SK-MEL-5 (cell line): ENCODE measurements around the gene EFCAB5. TPM values are rescaled to one million over a fixed set of nuclear protein-coding genes. Genes with fewer than 3 reads are reported as not detected.
"Not testable (repeated sequence)": the region's sequence is repeated elsewhere in the genome, so short reads cannot be mapped to it uniquely, and the experiment has no call there.

Experiments
- DNase-seq: peaks from one replicate; pipeline ENCODE4 v3.0.0-alpha.2; 2016; ENCODE audit warnings: low read depth, low spot score
- in situ Hi-C: cut with HindIII; loops from 2 replicates; pipeline ENCODE4 v1.10.0; 2016; ENCODE audit warnings: low sequenced_read_pairs, high pct_unique_total_duplicates, low pct_unique_long_range_greater_than_20kb
- total RNA-seq: library from RNA; depleted of rRNA; stranded (reverse); fragments of >200 nt; shearing (Covaris generic); gene quantifications from 2 replicates; pipeline ENCODE4 v1.2.3, GENCODE V29; 2014

EFCAB5 gene
- total RNA-seq, 1 experiment from 2014 or later, result 1.8 TPM

DNA sequence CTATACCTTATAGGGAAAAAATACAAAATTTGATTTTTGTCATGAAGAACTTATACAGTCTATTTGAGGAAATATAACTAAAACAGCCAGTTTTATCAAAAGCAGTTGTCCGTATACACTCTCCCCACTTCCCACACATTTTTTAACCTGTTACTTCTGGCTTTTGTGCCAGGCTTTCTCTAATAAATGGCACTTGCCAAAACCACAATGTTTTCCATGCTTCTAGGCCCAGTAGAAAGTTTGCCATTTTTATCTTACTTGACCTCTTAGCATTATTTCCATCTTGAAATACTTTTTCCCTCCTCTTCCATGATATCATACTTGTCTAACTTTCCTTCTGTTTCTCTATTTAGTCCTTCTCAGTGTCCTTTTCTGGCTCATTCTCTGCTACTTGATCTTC is 38.8 kb downstream of the EFCAB5 start:
- in situ Hi-C loops, result no loop called here
- DNase-seq, result no peak

DNA sequence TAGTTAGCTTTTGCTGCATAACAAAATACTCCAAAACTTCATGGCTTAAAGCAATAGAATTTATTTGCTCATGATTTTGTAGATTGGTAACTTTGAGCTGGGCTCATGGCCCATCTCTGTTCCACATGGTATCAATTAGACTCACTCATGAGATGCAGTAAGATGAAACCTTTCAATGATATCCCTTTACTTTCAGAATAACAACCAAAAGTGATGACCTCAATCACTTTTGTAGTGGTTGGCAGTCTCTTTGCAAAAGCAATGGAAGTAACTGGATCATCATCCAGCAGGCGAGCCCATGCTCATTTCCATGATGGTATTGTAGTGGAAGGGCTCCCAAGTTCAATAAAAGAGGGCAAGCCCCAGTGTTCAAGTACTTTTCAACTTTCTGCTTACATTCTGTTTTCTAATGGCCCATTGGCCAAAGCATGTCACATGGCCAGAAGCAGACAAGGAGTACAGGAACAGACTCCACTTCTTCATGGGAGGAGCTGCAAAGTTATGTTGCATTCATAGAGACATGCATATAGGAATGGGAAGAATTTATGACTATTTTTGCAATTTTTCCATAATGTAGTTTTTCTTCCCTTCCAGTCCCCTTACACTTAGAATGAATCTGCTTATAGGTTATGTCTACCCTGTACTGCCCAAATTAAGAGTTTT is 41.7 kb downstream of the EFCAB5 start:
- in situ Hi-C loops, result no loop called here
- no peak for DNase-seq

DNA sequence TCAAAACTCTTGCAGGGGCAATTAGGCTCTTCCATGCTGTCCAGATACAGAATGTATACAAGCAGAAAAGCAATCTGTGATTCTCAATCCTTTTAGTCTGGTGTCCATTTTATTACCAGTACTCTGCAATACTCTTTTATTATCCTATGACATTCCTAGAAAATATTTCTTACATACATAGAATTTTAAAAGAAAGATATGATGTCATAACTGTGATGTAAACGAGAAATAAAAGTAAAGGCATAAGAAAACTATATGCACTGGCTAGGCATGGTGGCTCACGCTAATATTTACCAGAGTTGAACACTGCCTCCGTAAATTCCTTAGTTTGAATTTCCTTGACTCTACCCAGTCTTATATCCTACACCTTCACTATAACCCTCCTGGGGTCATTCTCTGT is 55.0 kb downstream of the EFCAB5 start:
- DNase-seq, result no peak

GRCh38 chr17:30000001-30000754 is 58.7 kb downstream of the EFCAB5 start:
- DNase-seq, result peak; percentile 32
- in situ Hi-C loops, result no loop called here

More for the DNA sequence above, 55.0 kb downstream of the EFCAB5 start:
- in situ Hi-C loops, result no loop called here

GRCh38 chr17:30000755-30001257 is 59.4 kb downstream of the EFCAB5 start:
- DNase-seq, result no peak
- in situ Hi-C loops, result no loop called here

GRCh38 chr17:30002088-30002487 is 60.7 kb downstream of the EFCAB5 start:
- in situ Hi-C loops, result no loop called here
- no peak for DNase-seq

- no peak for DNase-seq
- in situ Hi-C loops, result no loop called here
Measured at GRCh38 chr17:30005709-30006320, 64.4 kb downstream of the EFCAB5 start.

DNA sequence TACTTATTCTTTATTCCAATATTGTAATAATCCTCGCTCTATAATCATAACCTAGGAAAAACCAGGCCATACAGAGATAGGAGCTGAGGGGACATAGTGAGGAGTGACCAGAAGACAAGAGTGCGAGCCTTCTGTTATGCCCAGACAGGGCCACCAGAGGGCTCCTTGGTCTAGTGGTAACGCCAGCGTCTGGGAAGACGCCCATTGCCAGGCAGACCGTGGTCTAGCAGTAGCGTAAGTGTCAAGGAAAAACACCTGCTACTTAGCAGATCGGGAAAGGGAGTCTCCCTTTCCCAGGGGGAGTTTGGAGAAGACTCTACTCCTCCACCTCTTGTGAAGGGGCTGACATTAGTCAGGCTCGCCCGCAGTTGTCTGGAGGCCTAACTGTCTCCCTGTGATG is 70.5 kb downstream of the EFCAB5 start:
- in situ Hi-C loops, result not testable (repeated sequence)
- DNase-seq, result peak; percentile 37

DNA sequence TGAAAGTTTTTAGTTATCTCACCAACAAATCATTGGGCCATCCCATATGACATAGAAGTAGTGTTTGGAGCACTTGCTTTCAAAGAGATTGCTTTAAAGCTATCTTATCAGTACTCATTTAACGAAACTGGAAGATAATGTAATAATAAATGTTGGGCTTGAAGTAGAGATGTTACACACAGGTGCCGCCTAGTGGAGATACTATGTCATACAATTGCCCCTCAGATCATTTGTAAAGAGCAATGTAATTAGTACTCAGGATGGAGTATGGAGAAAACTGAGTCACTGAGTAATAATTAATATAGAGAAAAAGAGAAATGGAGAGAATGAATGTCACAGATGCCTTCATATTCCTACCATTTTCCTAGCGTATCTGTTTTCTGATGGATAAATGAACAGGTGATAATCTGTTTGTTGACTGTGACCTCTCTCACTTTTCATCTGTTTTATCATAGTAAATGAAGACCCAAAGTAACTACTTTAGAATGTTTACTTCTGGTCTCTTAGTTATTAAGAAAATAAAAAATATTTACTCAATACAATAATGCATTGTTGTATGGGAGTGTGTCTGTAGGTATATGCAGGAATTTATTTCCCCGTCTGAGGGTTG is 80.4 kb downstream of the EFCAB5 start:
- in situ Hi-C loops, result no loop called here

GRCh38 chr17:30025325-30025724 is 83.9 kb downstream of the EFCAB5 start:
- DNase-seq, in situ Hi-C loops: not testable (repeated sequence)

More for the DNA sequence above, 80.4 kb downstream of the EFCAB5 start:
- peak; percentile 69 for DNase-seq

DNA sequence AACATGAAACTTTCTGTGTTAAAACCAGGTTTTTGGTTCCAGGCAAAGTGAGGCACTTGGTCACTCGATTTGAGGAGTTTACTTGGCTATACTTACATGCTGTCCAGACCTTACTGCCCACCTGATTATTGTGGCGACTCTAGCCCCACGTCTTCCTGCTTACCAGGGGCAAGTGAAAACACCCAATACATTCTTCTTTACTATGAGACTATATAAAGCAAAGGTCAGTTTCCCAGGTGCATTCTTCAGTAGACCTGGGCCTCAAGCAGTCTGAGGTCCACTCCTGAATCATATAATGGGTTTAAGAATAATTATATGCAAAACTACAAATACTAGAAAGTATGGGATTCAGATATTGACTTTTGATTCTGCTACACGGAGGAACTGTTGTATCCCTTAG is 86.2 kb downstream of the EFCAB5 start:
- no peak for DNase-seq
- in situ Hi-C loops, result no loop called here

DNA sequence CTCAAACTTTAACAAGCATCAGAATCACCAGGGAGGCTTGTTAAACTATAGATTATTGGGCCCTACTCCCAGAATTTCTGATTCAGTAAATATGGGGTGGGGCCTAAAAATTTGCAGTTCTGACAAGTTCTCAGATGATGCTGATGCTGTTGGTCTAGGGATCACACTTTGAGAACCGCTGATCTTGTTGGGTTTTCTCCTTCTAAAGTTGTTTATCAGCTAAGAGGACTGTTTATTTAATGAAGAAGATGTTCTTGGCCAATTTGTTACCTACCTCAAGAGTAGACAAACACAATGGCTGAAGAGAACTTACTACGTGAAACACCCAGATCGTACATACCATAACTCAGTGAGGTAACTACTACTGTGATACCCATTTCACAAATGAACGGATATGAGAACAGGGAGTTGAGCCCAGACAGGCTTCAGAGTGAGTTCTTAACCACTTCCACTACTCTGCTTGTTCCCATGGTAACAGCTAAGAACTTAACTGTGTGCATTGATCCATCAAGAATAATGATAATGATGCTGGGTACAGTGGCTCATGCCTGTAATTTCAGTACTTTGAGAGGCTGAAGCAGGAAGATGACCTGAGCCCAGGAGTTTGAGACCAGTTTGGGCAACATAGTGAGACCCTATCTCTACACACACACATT is 89.9 kb downstream of the EFCAB5 start:
- no peak for DNase-seq
- in situ Hi-C loops, result no loop called here

- no peak for DNase-seq
- in situ Hi-C loops, result no loop called here
Measured at GRCh38 chr17:30035369-30035768, 93.9 kb downstream of the EFCAB5 start.

DNA sequence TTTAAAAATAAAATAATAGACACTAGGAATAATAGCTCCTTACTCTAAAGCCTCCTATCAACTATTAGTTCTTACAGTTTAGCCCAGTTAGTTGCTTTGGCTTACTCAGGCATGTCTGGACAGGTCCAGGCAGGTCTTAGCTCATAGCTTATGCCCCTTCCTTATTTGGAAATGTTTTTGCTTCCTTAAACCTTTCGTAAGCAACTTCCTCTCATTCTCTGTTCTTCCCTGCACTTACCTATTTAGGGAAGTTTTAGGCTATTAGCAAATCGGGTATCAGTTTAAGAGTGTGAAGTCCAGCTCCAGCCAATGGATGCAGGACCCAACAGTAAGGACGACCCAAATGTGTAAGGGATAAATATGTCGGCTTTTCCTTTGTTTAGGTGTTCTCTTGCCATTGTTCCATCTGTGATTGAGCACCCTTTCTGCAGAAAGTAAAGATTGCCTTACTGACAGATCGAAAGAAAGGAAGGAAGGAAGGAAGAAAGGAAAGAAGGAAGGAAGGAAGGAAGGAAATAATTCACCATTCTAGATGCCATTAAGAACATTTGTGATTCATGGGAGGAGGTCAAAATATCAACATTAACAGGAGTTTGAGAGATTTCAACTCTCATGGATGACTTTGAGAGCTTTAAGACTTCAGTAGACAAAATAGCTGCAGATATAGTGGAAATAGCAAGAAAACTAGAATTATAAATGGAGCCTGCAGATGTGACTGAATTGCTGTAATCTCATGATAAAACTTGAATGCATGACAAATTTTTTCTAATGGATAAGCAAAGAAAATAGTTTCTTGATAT is 99.5 kb downstream of the EFCAB5 start:
- DNase-seq, in situ Hi-C loops: not testable (repeated sequence)

- no peak for DNase-seq
- in situ Hi-C loops, result no loop called here
Measured at GRCh38 chr17:30041551-30041950, 100.1 kb downstream of the EFCAB5 start.

GRCh38 chr17:30062372-30062771 is 120.9 kb downstream of the EFCAB5 start:
- DNase-seq, result no peak
- in situ Hi-C loops, result no loop called here

DNA sequence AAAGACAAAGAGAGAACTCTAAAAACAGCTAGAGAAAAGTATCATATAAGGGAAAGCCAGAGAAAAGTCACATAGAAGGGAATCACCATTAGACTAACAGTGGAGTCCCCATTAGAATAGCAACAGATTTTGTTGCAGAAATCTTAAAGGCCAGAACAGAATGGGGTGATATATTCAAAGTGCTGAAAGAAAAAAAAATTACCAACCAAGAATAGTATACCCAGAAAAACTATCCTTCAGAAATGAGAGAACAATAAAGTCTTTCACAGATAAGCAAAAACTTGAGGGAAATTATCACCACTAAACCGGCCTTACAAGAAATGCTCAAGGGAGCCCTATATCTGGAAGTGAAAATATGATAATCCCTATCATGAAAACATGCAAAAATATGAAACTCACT is 123.3 kb downstream of the EFCAB5 start:
- in situ Hi-C loops, result no loop called here
- DNase-seq, result no peak
